Measurements from ENCODE around the gene TIGD3.

The TIGD3 gene

GRCh38 chr11:65375012-65375411 is 20.5 kb downstream of the TIGD3 start:
- DNase-seq = no peak

GRCh38 chr11:65376138-65376713 is 21.7 kb downstream of the TIGD3 start:
- DNase-seq = no peak

GRCh38 chr11:65377036-65377435 is 22.5 kb downstream of the TIGD3 start:
- no peak for DNase-seq

- DNase-seq = no peak
These were observed 23.2 kb downstream of the TIGD3 start for GRCh38 chr11:65377777-65378176.

GRCh38 chr11:65378208-65378927 is 23.8 kb downstream of the TIGD3 start:
- DNase-seq = peak; percentile 78

- DNase-seq = no peak
These were observed 24.5 kb downstream of the TIGD3 start for GRCh38 chr11:65378928-65379638.

GRCh38 chr11:65379698-65380459 is 25.3 kb downstream of the TIGD3 start:
- DNase-seq = no peak

- DNase-seq = no peak
These were observed 26.0 kb downstream of the TIGD3 start for GRCh38 chr11:65380460-65381119.

GRCh38 chr11:65381716-65382032 is 27.1 kb downstream of the TIGD3 start:
- DNase-seq = no peak

- DNase-seq = peak; percentile 95
These were observed 27.7 kb downstream of the TIGD3 start, which contains the start of gene SLC25A45 for GRCh38 chr11:65382033-65382803. Gene SLC25A45, minus strand, starts transcription at chr11:65382646. Its CDS starts 695 bp downstream, at chr11:65381951.

- no peak for DNase-seq
These were observed 28.3 kb downstream of the TIGD3 start for GRCh38 chr11:65382804-65383368.

- peak; percentile 41 for DNase-seq
These were observed 29.2 kb downstream of the TIGD3 start for GRCh38 chr11:65383778-65384177.

- DNase-seq = no peak
These were observed 29.8 kb downstream of the TIGD3 start for GRCh38 chr11:65384301-65384889.

GRCh38 chr11:65386307-65387140 is 32.0 kb downstream of the TIGD3 start, which contains the start of gene FRMD8:
Gene FRMD8, plus strand, starts transcription at chr11:65386637. Its CDS starts 400 bp downstream, at chr11:65387037.
- DNase-seq = peak; percentile 89

- no peak for DNase-seq
These were observed 34.2 kb downstream of the TIGD3 start for GRCh38 chr11:65388731-65389130.

- DNase-seq = no peak
These were observed 34.9 kb downstream of the TIGD3 start for GRCh38 chr11:65389294-65389980.

- no peak for DNase-seq
These were observed 35.8 kb downstream of the TIGD3 start for GRCh38 chr11:65390099-65390941.

- DNase-seq = no peak
These were observed 36.4 kb downstream of the TIGD3 start for GRCh38 chr11:65390996-65391395.
